Fibroblast of skin of abdomen (primary cell): ENCODE measurements around the gene ZNF273.
"Not testable (repeated sequence)": the region's sequence is repeated elsewhere in the genome, so short reads cannot be mapped to it uniquely, and the experiment has no call there.

Source experiments
- DNase-seq: peaks from one replicate; pipeline ENCODE4 v3.0.0-alpha.2; 2013

The ZNF273 gene

GRCh38 chr7:64947252-64948000 is 44.4 kb downstream of the ZNF273 start:
- DNase-seq = no peak

- not testable (repeated sequence) for DNase-seq
Observed at GRCh38 chr7:64948774-64949173, 45.7 kb downstream of the ZNF273 start.

- DNase-seq = not testable (repeated sequence)
Observed at GRCh38 chr7:64950673-64951072, 47.6 kb downstream of the ZNF273 start.

- DNase-seq = peak; percentile 28
Observed at GRCh38 chr7:64951250-64951848, 48.3 kb downstream of the ZNF273 start.

GRCh38 chr7:64959072-64959747 is 56.1 kb downstream of the ZNF273 start:
- no peak for DNase-seq

- no peak for DNase-seq
Observed at GRCh38 chr7:64965594-64965993, 62.5 kb downstream of the ZNF273 start.

- DNase-seq = no peak
Observed at GRCh38 chr7:64978497-64979203, 75.6 kb downstream of the ZNF273 start.
